Nephron (organoid): ENCODE data around the gene ZBTB20.

Experiments used
- H3K27ac Mint-ChIP-seq, 3 experiments: 2 replicates each; pipeline ENCODE4 v1.8.0; 2020; ENCODE audit warnings: mixed read lengths in 3 of 3, mild to moderate bottlenecking in 2 of 3, moderate library complexity in 1 of 3
- H3K27me3 Mint-ChIP-seq: 2 replicates; pipeline ENCODE4 v1.8.0; 2021; ENCODE audit warnings: low read depth, mild to moderate bottlenecking, moderate library complexity, mixed read lengths
- H3K36me3 Mint-ChIP-seq: 2 replicates; pipeline ENCODE4 v1.8.0; 2020; ENCODE audit warnings: low read depth, mixed read lengths
- H3K4me1 Mint-ChIP-seq: 2 replicates; pipeline ENCODE4 v1.8.0; 2020; ENCODE audit warnings: mixed read lengths
- H3K4me3 Mint-ChIP-seq, 3 experiments: 2 replicates each; pipeline ENCODE4 v1.8.0; 2020; ENCODE audit warnings: mild to moderate bottlenecking in 3 of 3, mixed read lengths in 3 of 3, moderate library complexity in 2 of 3
- H3K9me3 Mint-ChIP-seq: 2 replicates; pipeline ENCODE4 v1.8.0; 2020; ENCODE audit warnings: mixed read lengths
- TF ChIP-seq, protein P1 (sequence below), 3 experiments: fragments of 200-600 bp; sonication (generic); IDR thresholded peaks; one replicate each; pipeline ENCODE4 v1.5.0; 2021; ENCODE audit warnings: antibody characterized with exemption in 3 of 3; ENCODE audit not compliant: unreplicated experiment in 3 of 3

The ZBTB20 gene

DNA sequence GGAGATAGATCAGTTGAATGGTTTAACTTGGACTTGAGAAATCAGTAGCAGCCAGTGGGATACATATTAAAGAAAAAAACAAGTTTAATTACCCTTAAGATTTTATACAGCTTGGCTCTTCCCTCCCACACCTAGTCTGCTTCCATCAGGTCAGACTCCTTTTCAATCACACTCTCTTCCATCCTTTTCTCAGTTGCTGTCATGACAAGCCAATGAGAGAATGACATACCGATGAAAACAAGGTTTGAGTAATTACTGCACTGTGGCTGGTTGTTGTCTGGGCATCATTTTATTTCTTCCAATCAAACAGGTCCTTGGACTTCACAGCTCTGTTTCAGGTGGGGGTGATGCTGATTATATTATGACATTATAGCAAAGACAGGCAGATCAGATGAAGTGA lies 424.6 kb downstream of the ZBTB20 start:
- H3K4me1 Mint-ChIP-seq = peaks cover 12% of the 10 kb centered on the region
- no peak overlapping the region for H3K27ac Mint-ChIP-seq
- H3K4me3 Mint-ChIP-seq = no peak overlapping the region
- no peaks in the 10 kb centered on the region for H3K27me3 Mint-ChIP-seq
- H3K36me3 Mint-ChIP-seq = no peaks in the 10 kb centered on the region
- no peaks in the 10 kb centered on the region for H3K9me3 Mint-ChIP-seq
- TF ChIP-seq, protein P1, sequence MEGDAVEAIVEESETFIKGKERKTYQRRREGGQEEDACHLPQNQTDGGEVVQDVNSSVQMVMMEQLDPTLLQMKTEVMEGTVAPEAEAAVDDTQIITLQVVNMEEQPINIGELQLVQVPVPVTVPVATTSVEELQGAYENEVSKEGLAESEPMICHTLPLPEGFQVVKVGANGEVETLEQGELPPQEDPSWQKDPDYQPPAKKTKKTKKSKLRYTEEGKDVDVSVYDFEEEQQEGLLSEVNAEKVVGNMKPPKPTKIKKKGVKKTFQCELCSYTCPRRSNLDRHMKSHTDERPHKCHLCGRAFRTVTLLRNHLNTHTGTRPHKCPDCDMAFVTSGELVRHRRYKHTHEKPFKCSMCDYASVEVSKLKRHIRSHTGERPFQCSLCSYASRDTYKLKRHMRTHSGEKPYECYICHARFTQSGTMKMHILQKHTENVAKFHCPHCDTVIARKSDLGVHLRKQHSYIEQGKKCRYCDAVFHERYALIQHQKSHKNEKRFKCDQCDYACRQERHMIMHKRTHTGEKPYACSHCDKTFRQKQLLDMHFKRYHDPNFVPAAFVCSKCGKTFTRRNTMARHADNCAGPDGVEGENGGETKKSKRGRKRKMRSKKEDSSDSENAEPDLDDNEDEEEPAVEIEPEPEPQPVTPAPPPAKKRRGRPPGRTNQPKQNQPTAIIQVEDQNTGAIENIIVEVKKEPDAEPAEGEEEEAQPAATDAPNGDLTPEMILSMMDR (IDR thresholded peaks at IDR 0.05; ENCODE audit: unreplicated experiment in 3 of 3) = no peak

DNA sequence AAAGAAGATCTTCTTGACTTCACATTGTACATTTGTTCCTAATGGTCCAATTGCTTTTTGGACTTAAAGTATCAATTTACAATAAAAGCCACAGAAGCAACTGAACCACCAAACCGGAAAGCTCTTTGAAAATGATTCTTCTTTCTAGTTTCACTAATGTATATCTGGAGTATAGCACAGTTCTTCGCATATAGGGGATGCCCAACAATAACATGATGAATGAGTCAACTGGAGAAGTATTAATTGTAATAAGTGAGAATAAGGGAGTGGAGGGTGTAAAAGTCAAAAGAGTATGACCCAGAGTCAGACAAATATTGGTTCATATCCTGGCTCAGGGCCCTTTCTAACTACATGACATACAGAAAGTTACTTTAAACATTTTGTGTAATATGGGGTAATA lies 425.2 kb downstream of the ZBTB20 start:
- H3K27ac Mint-ChIP-seq = peak overlapping the region in 1 of 3 experiments; percentile 3
- peaks cover 12% of the 10 kb centered on the region for H3K4me1 Mint-ChIP-seq
- H3K36me3 Mint-ChIP-seq = no peaks in the 10 kb centered on the region
- no peaks in the 10 kb centered on the region for H3K27me3 Mint-ChIP-seq
- no peak overlapping the region for H3K4me3 Mint-ChIP-seq
- TF ChIP-seq, protein P1 (IDR thresholded peaks at IDR 0.05; ENCODE audit: unreplicated experiment in 3 of 3) = no peak
- H3K9me3 Mint-ChIP-seq = no peaks in the 10 kb centered on the region

DNA sequence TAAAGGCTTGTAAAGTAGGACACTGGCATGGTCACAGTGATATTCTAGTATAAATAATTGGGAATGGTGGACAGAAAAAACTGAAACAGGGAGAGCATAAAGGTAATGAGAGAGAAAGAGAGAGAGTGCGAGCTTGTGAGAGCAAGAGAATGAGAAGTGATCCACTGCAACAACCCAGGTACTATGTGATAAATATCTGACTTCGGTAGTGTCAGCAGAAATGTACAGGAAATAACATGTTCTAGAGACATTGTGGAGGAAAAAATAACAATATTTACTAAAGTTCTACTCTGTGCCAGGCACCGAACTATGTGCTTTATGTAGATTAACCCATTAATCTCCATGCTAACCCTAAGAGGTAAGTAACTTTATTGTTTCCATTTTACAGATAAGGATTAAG lies 425.9 kb downstream of the ZBTB20 start:
- no peaks in the 10 kb centered on the region for H3K9me3 Mint-ChIP-seq
- H3K4me3 Mint-ChIP-seq = no peak overlapping the region
- H3K27me3 Mint-ChIP-seq = no peaks in the 10 kb centered on the region
- H3K27ac Mint-ChIP-seq = peak overlapping the region in 1 of 3 experiments; percentile 1
- H3K4me1 Mint-ChIP-seq = peaks cover 17% of the 10 kb centered on the region
- TF ChIP-seq, protein P1 (IDR thresholded peaks at IDR 0.05; ENCODE audit: unreplicated experiment in 3 of 3) = no peak
- H3K36me3 Mint-ChIP-seq = no peaks in the 10 kb centered on the region

DNA sequence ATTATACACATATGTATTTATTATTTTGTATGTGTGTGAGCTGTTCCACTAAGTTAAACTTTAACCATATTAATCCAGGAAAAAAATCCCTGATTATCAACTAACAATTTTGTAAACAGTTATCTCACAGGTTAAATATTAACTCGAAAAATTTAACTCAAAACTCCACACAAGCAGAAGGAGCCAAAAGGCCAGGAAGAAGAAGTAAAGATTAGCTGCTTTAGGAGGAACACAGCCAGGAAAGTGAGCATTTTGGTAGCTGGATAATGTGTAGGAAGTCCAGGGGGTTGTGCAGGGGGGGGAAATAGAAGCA lies 428.2 kb downstream of the ZBTB20 start:
- Mint-ChIP-seq H3K27me3 (no peaks in the 10 kb centered on the region), H3K36me3 (no peaks in the 10 kb centered on the region), H3K9me3 (no peaks in the 10 kb centered on the region), H3K27ac (peak overlapping the region; percentile 91 to 97 (median 95)), H3K4me1 (peaks cover 21% of the 10 kb centered on the region), H3K4me3 (peak overlapping the region in 1 of 3 experiments; percentile 26)
- TF ChIP-seq, protein P1 (IDR thresholded peaks at IDR 0.05; ENCODE audit: unreplicated experiment in 3 of 3) = no peak

DNA sequence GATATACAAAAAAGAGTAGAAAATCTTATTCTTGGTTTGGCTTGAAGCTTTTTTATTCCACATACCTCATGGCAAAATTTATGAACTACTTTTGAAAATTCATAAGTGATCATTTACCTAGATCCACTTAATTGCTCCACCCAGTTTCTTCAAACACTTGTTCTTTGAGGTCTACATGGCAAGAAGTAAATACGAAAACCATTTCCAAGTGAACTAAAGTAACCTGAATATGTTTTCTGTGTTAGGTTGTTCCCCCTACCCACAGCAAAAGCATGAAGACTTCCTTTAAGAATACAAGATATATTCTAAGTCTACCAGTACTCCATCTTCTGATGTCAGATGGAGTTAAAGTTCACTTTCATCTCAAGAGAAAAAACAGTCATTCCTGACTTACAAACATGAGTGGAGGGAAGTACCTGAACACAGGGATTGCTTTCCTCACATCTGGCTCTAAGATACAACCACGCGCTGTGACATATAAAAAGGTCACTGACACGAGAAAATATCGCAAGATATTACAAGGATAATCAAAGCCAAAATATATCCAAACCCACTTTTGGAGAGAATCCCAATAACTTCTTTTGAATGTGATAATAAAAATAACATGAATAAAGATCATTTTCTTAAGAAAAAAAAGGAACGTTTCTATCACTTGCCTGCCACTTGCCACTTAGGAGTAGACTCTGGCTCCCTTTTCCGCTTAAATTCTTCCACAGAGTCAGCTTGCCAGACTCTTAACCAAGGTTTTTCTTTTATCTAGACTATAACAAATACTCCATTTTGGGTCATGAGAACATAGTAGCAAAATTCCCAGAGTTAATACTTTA lies 428.8 kb downstream of the ZBTB20 start:
- TF ChIP-seq, protein P1 (IDR thresholded peaks at IDR 0.05; ENCODE audit: unreplicated experiment in 3 of 3) = no peak
- H3K4me3 Mint-ChIP-seq = peak overlapping the region in 1 of 3 experiments; percentile 31
- peaks cover 21% of the 10 kb centered on the region for H3K4me1 Mint-ChIP-seq
- H3K27ac Mint-ChIP-seq = peak overlapping the region; percentile 91 to 97 (median 95)
- no peaks in the 10 kb centered on the region for H3K36me3 Mint-ChIP-seq
- H3K9me3 Mint-ChIP-seq = no peaks in the 10 kb centered on the region
- no peaks in the 10 kb centered on the region for H3K27me3 Mint-ChIP-seq

DNA sequence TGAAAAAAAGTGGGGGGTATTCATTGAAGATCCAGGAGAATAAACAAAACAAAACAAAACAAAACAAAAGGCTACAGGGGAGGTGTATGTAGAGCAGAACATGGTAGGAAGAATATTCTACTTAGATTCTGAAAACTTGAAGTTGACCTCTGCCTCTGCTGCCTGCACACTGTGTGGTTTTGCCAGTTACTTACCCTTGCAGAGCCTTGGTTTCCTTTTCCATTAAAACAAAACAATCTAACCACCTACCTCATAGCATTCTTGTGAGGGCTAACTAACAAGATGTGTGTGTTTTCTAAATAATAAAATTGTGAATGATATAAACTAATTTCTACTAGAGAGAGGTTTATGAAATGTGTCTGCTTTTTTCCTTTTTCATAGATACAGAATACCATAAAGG lies 430.2 kb downstream of the ZBTB20 start:
- Mint-ChIP-seq H3K4me1 (peaks cover 17% of the 10 kb centered on the region), H3K4me3 (no peak overlapping the region), H3K36me3 (no peaks in the 10 kb centered on the region), H3K27me3 (no peaks in the 10 kb centered on the region), H3K27ac (peak overlapping the region; percentile 91 to 97 (median 95)), H3K9me3 (no peaks in the 10 kb centered on the region)
- TF ChIP-seq, protein P1 (IDR thresholded peaks at IDR 0.05; ENCODE audit: unreplicated experiment in 3 of 3) = no peak
